Ovary (tissue), 9 donors: Measurements from ENCODE around the gene TMA7. TPM values are rescaled to one million over a fixed set of nuclear protein-coding genes. Genes with fewer than 3 reads are reported as not detected.

ENCODE experiments used
- DNase-seq, 5 donors: peaks; one replicate each; pipeline ENCODE4 v3.0.0-alpha.2; 2019 to 2020
- H3K27ac ChIP-seq, 2 donors: fragments of 200-600 bp; one replicate each; pipeline versions ENCODE4 v1.5.1 to v1.8.0; 2019 to 2022
- H3K27me3 ChIP-seq: fragments of 200-600 bp; one replicate; pipeline ENCODE4 v1.8.0; 2022
- H3K36me3 ChIP-seq: fragments of 200-600 bp; sonication (generic); one replicate; pipeline ENCODE4 v1.5.1; 2019
- H3K4me1 ChIP-seq: one replicate; pipeline ENCODE4 v1.8.1; 2013; ENCODE audit warnings: mild to moderate bottlenecking, moderate library complexity; ENCODE audit not compliant: insufficient read depth
- H3K4me3 ChIP-seq: fragments of 200-600 bp; sonication (generic); one replicate; pipeline ENCODE4 v1.5.1; 2017
- H3K9me3 ChIP-seq, 2 donors: fragments of 200-600 bp in 1 of 2; sonication (generic) in 1 of 2; one replicate each; pipeline versions ENCODE4 v1.5.1 to v1.8.1; 2013 to 2019; ENCODE audit warnings: mild to moderate bottlenecking in 1 of 2, moderate library complexity in 1 of 2
- EP300 ChIP-seq: sonication (generic); formaldehyde crosslinking; IDR thresholded peaks from one replicate; pipeline ENCODE4 v1.6.1; 2017; ENCODE audit warnings: antibody characterized with exemption
- POLR2A ChIP-seq: fragments of 450-650 bp; IDR thresholded peaks from one replicate; pipeline ENCODE4 v1.6.1; 2017; ENCODE audit warnings: antibody characterized with exemption, mild to moderate bottlenecking, moderate library complexity
- WGBS, 3 donors: extraction: QIAGEN DNeasy Blood & Tissue Kit in 1 of 3; methylation state at CpG; one replicate each; pipeline versions ENCODE4 v1.1.5 to v1.1.7; 2013 to 2017; 5-methylcytosine and 5-hydroxymethylcytosine counted together
- intact Hi-C, 4 donors: fragments of 100-400 bp; cut with DNase I; formaldehyde crosslinking; loops; one replicate each; pipeline versions ENCODE4 v1.11.0 to v1.15.1; 2022 to 2023
- polyA plus RNA-seq, 2 donors: library from polyadenylated mRNA; stranded (reverse); fragments of 200-250 nt in 1 of 2; fragments of 350-450 nt in 1 of 2; fragmentation: Illumina TruSeq in 1 of 2; extraction: RNeasy Lipid Tissue Mini Kit (QIAGEN cat#74804) in 1 of 2; gene quantifications; one replicate each; pipeline ENCODE4 v1.2.3, GENCODE V29; 2013 to 2014
- total RNA-seq, 7 donors: library from RNA; depleted of rRNA in 2 of 7; stranded (reverse); fragments of >200 nt in 2 of 7; fragmentation: NEBNext Ultra II Directional in 3 of 7; extraction: Animal tissue kit (Norgen Biotek cat#: 25700) in 3 of 7; gene quantifications; one replicate each; pipeline versions ENCODE4 v1.1.0 to v1.2.4, GENCODE V29; 2016 to 2023
- TF ChIP-seq, protein P1 (sequence below), 3 donors: fragments of 450-650 bp in 2 of 3; fragments of 200-600 bp in 1 of 3; IDR thresholded peaks; one replicate each; pipeline versions ENCODE4 v1.5.1 to v1.8.0; 2016 to 2022; ENCODE audit warnings: antibody characterized with exemption in 3 of 3, mild to moderate bottlenecking in 1 of 3
- donor health status: DM: no; HTN: no; CAD: no; lungs with moderate emphysema.
- donor health status: DM: no; HTN: no; CAD: no.
- donor health status: Bipolar disorder and iron deficiency.
- donor health status: DM: yes; HTN: yes; CAD: no.
- donor health status: DM: no; HTN: no; CAD: no.
- donor health status: DM: yes; HTN: yes; CAD: no.

Gene TMA7
- total and polyA plus RNA-seq, 9 donors, result 138 to 380 (median 222) TPM

DNA sequence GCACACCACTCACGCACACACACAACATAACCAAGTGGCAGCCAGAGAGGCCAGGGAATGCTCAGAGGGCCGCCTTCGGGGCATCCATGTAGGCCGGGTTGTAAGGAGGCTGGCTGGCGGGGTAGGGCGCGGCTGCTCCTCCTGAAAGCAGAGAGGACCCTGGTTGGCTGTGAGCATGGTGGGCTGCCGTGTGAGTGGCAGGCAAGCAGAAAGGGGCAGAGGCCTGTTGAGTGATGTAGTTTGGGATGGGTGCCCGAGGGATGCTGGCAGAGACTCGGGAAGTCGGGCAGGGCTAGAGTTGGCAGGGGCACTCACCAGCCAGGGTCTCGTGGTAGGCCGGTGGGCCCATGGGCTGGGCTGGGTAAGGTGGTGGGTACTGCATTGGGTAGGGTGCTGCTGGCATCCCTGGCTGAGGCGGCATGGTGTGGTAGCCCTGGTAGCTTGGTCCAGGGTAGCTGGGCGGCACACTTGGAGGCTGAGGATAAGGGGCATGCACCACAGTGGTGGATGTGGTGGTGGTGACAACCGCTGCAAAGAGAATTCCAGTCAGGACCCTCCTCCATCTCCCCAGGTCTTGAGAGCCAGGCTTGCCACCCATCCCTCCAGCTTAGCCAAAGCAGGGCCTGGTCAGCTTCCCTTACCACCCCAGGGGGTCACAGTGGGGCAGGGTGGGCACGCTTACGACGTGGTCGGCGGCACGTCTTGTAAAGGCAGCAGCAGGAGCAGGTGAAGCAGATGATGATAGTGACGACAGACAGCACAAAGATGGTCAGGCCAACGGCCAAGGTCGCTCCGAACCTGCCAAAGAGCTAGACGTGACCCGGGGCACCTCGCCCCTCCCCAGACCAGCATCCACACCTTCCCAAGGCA, 29.2 kb downstream of the TMA7 start:
- H3K4me3 ChIP-seq, result no peak overlapping the region
- H3K9me3 ChIP-seq, result no peaks in the 10 kb centered on the region
- intact Hi-C loops, result loop anchor here in 1 of 4 donors (10.0 kb wide), 1 partner anchor 216 kb away; the partner anchor contains the start of gene NCKIPSD
- H3K27me3 ChIP-seq, result no peaks in the 10 kb centered on the region
- no peak overlapping the region for H3K27ac ChIP-seq
- H3K36me3 ChIP-seq, result no peaks in the 10 kb centered on the region
- H3K4me1 ChIP-seq, result peaks cover 25% of the 10 kb centered on the region
- TF ChIP-seq EP300, result no peak
- TF ChIP-seq, protein P1, sequence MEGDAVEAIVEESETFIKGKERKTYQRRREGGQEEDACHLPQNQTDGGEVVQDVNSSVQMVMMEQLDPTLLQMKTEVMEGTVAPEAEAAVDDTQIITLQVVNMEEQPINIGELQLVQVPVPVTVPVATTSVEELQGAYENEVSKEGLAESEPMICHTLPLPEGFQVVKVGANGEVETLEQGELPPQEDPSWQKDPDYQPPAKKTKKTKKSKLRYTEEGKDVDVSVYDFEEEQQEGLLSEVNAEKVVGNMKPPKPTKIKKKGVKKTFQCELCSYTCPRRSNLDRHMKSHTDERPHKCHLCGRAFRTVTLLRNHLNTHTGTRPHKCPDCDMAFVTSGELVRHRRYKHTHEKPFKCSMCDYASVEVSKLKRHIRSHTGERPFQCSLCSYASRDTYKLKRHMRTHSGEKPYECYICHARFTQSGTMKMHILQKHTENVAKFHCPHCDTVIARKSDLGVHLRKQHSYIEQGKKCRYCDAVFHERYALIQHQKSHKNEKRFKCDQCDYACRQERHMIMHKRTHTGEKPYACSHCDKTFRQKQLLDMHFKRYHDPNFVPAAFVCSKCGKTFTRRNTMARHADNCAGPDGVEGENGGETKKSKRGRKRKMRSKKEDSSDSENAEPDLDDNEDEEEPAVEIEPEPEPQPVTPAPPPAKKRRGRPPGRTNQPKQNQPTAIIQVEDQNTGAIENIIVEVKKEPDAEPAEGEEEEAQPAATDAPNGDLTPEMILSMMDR (IDR thresholded peaks at IDR 0.05), result no peak
- no peak for TF ChIP-seq POLR2A
- DNase-seq, result no peak
- WGBS, 3 donors, result 77 to 79% (median 78%) methylated on average over 29 of the region's 29 CpGs

DNA sequence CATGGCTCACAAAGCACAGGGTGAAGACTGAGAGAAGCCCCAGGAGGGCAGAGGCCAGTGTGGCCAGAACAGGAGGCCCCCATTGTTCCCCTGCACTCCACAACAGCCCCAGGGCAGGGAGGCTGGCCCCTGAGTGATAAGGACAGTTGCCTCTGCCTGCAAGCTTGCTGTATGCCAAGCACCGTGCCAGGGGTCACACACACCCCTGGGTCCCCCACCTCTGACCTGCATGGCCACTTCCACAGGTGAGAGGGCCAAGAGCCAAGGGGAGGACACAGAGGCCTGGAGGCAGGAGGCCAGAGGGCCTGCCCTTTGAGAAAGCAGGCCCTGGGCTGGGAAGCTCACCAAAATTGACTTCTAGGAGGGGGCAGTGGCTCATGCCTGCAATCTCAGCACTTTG, 30.2 kb downstream of the TMA7 start:
- Histone ChIP-seq H3K36me3 (no peaks in the 10 kb centered on the region), H3K4me3 (no peak overlapping the region), H3K27me3 (no peaks in the 10 kb centered on the region), H3K27ac (no peak overlapping the region), H3K9me3 (no peaks in the 10 kb centered on the region), H3K4me1 (peaks cover 23% of the 10 kb centered on the region)
- intact Hi-C loops, result no loop called here
- WGBS, 3 donors, result 36 to 43% (median 41%) methylated on average over 1 of the region's 1 CpG
- TF ChIP-seq EP300 (no peak), POLR2A (no peak)
- TF ChIP-seq, protein P1 (IDR thresholded peaks at IDR 0.05), result no peak
- no peak for DNase-seq

DNA sequence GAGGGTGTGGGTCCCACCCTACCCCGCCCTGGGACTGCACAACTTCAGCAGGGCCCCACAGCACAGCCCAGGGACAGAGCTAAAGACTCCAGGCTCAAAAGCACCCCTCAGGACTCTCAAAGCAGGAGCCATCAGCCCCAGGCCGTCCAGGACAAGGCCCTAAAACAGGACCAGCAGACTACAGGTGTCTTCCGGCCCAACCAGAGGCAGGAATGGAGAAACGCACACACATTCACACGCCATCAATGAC, 32.5 kb downstream of the TMA7 start:
- Histone ChIP-seq H3K27ac (peak overlapping the region; percentile 92 to 96), H3K4me3 (peak overlapping the region; percentile 60), H3K36me3 (no peaks in the 10 kb centered on the region), H3K9me3 (no peaks in the 10 kb centered on the region), H3K27me3 (no peaks in the 10 kb centered on the region), H3K4me1 (peaks cover 11% of the 10 kb centered on the region)
- WGBS, 3 donors, result 0 to 2% (median 1%) methylated on average over 5 of the region's 5 CpGs
- intact Hi-C loops, result no loop called here
- TF ChIP-seq POLR2A, result no peak
- TF ChIP-seq, protein P1 (IDR thresholded peaks at IDR 0.05), result no peak
- no peak for TF ChIP-seq EP300
- DNase-seq, result no peak

DNA sequence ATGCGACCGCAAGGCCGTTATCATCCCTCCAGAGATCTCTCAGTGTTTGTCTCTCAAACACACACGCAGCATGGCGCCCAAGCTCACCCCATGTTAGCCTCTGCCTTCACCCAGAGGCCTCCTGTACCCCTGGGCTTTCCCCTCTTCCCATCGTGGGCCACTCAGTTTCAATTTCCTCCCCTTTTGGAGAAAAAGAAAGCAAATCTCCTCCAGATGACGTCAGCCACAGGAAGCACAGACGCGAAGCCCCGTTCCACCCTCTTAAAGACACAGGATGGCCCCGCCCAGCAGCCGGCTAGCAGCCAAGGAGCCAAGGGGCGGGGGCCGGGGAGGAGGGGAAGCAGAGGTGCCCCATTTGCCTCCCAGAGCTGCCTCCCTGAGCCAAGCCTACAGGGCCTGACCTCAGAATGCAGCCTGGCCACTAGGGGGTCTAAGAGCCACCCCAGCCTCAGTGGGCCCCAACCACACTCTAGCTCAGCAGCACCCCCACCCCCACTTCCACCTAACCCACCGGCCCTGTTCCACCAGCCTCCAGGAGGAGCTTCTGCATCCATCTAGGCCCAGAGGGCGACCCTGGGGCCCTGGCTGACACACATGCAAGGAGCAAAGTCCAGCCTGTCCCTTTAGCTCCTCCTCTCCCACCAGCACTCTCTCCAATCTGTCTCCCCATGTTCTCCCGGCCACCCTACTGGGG, 33.0 kb downstream of the TMA7 start:
- intact Hi-C loops, result no loop called here
- 3 to 5% (median 3%) methylated on average over 17 of the region's 17 CpGs for WGBS, 3 donors
- no peaks in the 10 kb centered on the region for H3K36me3 ChIP-seq

More for the DNA sequence above, 33.0 kb downstream of the TMA7 start:
- Histone ChIP-seq H3K4me3 (peak overlapping the region; percentile 60), H3K27me3 (no peaks in the 10 kb centered on the region), H3K9me3 (no peaks in the 10 kb centered on the region), H3K27ac (peak overlapping the region; percentile 92 to 96), H3K4me1 (peaks cover 11% of the 10 kb centered on the region)
- TF ChIP-seq POLR2A, result peak; percentile 90
- TF ChIP-seq, protein P1 (IDR thresholded peaks at IDR 0.05), result peak in 2 of 3 donors; percentile 52 to 59
- no peak for TF ChIP-seq EP300
- DNase-seq, result peak; percentile 90 to 93 (median 92)
